Measurements from ENCODE around the gene FRMPD2. TPM values are rescaled to one million over a fixed set of nuclear protein-coding genes. Genes with fewer than 3 reads are reported as not detected.

The FRMPD2 gene
- total and polyA plus RNA-seq, 2 experiments from 2014 or later, result not detected

GRCh38 chr10:48249763-48250351 is 24.6 kb downstream of the FRMPD2 start (continued):
- TF ChIP-seq, protein P1, sequence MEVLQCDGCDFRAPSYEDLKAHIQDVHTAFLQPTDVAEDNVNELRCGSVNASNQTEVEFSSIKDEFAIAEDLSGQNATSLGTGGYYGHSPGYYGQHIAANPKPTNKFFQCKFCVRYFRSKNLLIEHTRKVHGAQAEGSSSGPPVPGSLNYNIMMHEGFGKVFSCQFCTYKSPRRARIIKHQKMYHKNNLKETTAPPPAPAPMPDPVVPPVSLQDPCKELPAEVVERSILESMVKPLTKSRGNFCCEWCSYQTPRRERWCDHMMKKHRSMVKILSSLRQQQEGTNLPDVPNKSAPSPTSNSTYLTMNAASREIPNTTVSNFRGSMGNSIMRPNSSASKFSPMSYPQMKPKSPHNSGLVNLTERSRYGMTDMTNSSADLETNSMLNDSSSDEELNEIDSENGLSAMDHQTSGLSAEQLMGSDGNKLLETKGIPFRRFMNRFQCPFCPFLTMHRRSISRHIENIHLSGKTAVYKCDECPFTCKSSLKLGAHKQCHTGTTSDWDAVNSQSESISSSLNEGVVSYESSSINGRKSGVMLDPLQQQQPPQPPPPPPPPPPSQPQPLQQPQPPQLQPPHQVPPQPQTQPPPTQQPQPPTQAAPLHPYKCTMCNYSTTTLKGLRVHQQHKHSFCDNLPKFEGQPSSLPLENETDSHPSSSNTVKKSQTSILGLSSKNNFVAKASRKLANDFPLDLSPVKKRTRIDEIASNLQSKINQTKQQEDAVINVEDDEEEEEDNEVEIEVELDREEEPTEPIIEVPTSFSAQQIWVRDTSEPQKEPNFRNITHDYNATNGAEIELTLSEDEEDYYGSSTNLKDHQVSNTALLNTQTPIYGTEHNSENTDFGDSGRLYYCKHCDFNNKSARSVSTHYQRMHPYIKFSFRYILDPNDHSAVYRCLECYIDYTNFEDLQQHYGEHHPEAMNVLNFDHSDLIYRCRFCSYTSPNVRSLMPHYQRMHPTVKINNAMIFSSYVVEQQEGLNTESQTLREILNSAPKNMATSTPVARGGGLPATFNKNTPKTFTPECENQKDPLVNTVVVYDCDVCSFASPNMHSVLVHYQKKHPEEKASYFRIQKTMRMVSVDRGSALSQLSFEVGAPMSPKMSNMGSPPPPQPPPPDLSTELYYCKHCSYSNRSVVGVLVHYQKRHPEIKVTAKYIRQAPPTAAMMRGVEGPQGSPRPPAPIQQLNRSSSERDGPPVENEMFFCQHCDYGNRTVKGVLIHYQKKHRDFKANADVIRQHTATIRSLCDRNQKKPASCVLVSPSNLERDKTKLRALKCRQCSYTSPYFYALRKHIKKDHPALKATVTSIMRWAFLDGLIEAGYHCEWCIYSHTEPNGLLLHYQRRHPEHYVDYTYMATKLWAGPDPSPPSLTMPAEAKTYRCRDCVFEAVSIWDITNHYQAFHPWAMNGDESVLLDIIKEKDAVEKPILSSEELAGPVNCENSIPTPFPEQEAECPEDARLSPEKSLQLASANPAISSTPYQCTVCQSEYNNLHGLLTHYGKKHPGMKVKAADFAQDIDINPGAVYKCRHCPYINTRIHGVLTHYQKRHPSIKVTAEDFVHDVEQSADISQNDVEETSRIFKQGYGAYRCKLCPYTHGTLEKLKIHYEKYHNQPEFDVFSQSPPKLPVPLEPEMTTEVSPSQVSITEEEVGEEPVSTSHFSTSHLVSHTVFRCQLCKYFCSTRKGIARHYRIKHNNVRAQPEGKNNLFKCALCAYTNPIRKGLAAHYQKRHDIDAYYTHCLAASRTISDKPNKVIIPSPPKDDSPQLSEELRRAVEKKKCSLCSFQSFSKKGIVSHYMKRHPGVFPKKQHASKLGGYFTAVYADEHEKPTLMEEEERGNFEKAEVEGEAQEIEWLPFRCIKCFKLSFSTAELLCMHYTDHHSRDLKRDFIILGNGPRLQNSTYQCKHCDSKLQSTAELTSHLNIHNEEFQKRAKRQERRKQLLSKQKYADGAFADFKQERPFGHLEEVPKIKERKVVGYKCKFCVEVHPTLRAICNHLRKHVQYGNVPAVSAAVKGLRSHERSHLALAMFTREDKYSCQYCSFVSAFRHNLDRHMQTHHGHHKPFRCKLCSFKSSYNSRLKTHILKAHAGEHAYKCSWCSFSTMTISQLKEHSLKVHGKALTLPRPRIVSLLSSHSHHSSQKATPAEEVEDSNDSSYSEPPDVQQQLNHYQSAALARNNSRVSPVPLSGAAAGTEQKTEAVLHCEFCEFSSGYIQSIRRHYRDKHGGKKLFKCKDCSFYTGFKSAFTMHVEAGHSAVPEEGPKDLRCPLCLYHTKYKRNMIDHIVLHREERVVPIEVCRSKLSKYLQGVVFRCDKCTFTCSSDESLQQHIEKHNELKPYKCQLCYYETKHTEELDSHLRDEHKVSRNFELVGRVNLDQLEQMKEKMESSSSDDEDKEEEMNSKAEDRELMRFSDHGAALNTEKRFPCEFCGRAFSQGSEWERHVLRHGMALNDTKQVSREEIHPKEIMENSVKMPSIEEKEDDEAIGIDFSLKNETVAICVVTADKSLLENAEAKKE (CRISPR knock-in tag; IDR thresholded peaks at IDR 0.05), result no peak
- TF ChIP-seq REST (IDR thresholded peaks at IDR 0.05; ENCODE audit: unreplicated experiment), result no peak
- TF ChIP-seq JUNB (IDR thresholded peaks at IDR 0.05; ENCODE audit: unreplicated experiment), result no peak
- no peak for TF ChIP-seq EZH2 (IDR thresholded peaks at IDR 0.05; ENCODE audit: low read depth, unreplicated experiment)
- no peak for TF ChIP-seq STAT1 (IDR thresholded peaks at IDR 0.05; ENCODE audit: unreplicated experiment)

Measured in GM23338 (cell line).